ENCODE results near the gene DAAM2. TPM values are rescaled to one million over a fixed set of nuclear protein-coding genes. Genes with fewer than 3 reads are reported as not detected.

DAAM2 gene
- polyA plus RNA-seq, 2 of the 4 experiments (the other 2 are of a cell fraction), result not detected

- Histone ChIP-seq H3K4me2 (no peak overlapping the region), H3K27ac (no peak overlapping the region), H3K4me1 (no peaks in the 10 kb centered on the region), H3K9me3 (no peaks in the 10 kb centered on the region), H3K4me3 (no peak overlapping the region)
- ATAC-seq (no peak), FAIRE-seq (no peak), DNase-seq (ENCODE audit: low read depth in 1 of 2, low spot score in 1 of 2) (no peak)
- ChIA-PET POLR2A (no interaction called here), CTCF (no interaction called here)
- TF ChIP-seq ZC3H11A (IDR thresholded peaks at IDR 0.05), result no peak
- TF ChIP-seq MYC (IDR thresholded peaks at IDR 0.05; ENCODE audit: borderline replicate concordance, low read length), result no peak
- TF ChIP-seq CEBPB (IDR thresholded peaks at IDR 0.05), result no peak
- no peak for TF ChIP-seq TFCP2L1 (CRISPR knock-in tag; IDR thresholded peaks at IDR 0.05)
- no peak for TF ChIP-seq ZSCAN20 (CRISPR knock-in tag; IDR thresholded peaks at IDR 0.05)
- TF ChIP-seq NPAS2 (CRISPR knock-in tag; IDR thresholded peaks at IDR 0.05; ENCODE audit: borderline replicate concordance), result no peak
- TF ChIP-seq RFX5 (IDR thresholded peaks at IDR 0.05), result no peak
- no peak for TF ChIP-seq KDM5A (IDR thresholded peaks at IDR 0.05)
- no peak for TF ChIP-seq PHF8 (IDR thresholded peaks at IDR 0.05; ENCODE audit: borderline replicate concordance, low read depth)
- TF ChIP-seq CBX2 (IDR thresholded peaks at IDR 0.05; ENCODE audit: borderline replicate concordance, low read depth), result no peak
- no peak for TF ChIP-seq HMGXB4 (CRISPR knock-in tag; IDR thresholded peaks at IDR 0.05; ENCODE audit: borderline replicate concordance)
- TF ChIP-seq RCOR1 (IDR thresholded peaks at IDR 0.05; ENCODE audit: low read depth, low read length), result no peak
- TF ChIP-seq CBX8 (IDR thresholded peaks at IDR 0.05), result no peak
- no peak for TF ChIP-seq FOSB (CRISPR knock-in tag; IDR thresholded peaks at IDR 0.05)
- TF ChIP-seq CHD4 (IDR thresholded peaks at IDR 0.05; ENCODE audit: borderline replicate concordance), result no peak
- TF ChIP-seq E2F6 (IDR thresholded peaks at IDR 0.05; ENCODE audit: borderline replicate concordance, low read depth), result no peak
- no peak for TF ChIP-seq ZNF302 (CRISPR knock-in tag; IDR thresholded peaks at IDR 0.05)
- no peak for TF ChIP-seq RNF2 (IDR thresholded peaks at IDR 0.05; ENCODE audit: borderline replicate concordance, low read depth)
- TF ChIP-seq MAX (IDR thresholded peaks at IDR 0.05), result no peak
- WGBS (ENCODE audit: missing lambda C conversion rate), result 0% methylated on average over 2 of the region's 2 CpGs
These were observed 161.0 kb downstream of the DAAM2 start for GRCh38 chr6:39953076-39953618.

Other genes with a start within 250 kb of the DAAM2 start
- 0.05 and 0.21 TPM in 2 replicates for gene KIF6, start 67.0 kb upstream of the DAAM2 start, polyA plus RNA-seq (2011; rRNA removed)
- gene KIF6, start 67.0 kb upstream of the DAAM2 start, polyA plus RNA-seq (2017; fragmentation: RNase III; extraction: RNeasy Plus Mini Kit Qiagen cat#74134 plus additional on column Dnase treatment), result 0.28 to 0.39 TPM (median 0.33 TPM) in 3 replicates
- 0.68 and 0.94 TPM in 2 replicates for gene MOCS1, start 142.1 kb downstream of the DAAM2 start, polyA plus RNA-seq (2011; rRNA removed)
- 1.4 to 2.2 TPM (median 1.8 TPM) in 3 replicates for gene MOCS1, start 142.1 kb downstream of the DAAM2 start, polyA plus RNA-seq (2017; fragmentation: RNase III; extraction: RNeasy Plus Mini Kit Qiagen cat#74134 plus additional on column Dnase treatment)